ENCODE results near the gene CRNN.

- TF ChIP-seq EZH2 (IDR thresholded peaks at IDR 0.05; ENCODE audit: insufficient read depth, poor library complexity, severe bottlenecking) (no peak), EZH2phosphoT487 (IDR thresholded peaks at IDR 0.05; ENCODE audit: insufficient read depth, low read depth) (no peak)
Observed at GRCh38 chr1:152462636-152463035, 48.6 kb upstream of the CRNN start.

All from GM23248 (cell line).